SU-DHL-6 (cell line): Measurements from ENCODE around the gene FBXO28.
"Not testable (repeated sequence)": the region's sequence is repeated elsewhere in the genome, so short reads cannot be mapped to it uniquely, and the experiment has no call there.

ENCODE experiments used
- H2AFZ ChIP-seq: fragments of 200-600 bp; sonication (generic); 2 replicates; pipeline ENCODE4 v1.6.1; 2014; ENCODE audit warnings: low read depth, mild to moderate bottlenecking, moderate library complexity, mixed read lengths, antibody characterized with exemption, low read length; ENCODE audit not compliant: severe bottlenecking
- H3F3A ChIP-seq: fragments of 200-600 bp; shearing (Covaris generic); 2 replicates; pipeline ENCODE4 v1.6.0; 2016; ENCODE audit warnings: antibody characterized with exemption, mild to moderate bottlenecking; ENCODE audit not compliant: insufficient read depth
- H3K27ac ChIP-seq: fragments of 200-600 bp; sonication (generic); 2 replicates; pipeline ENCODE4 v1.5.1; 2016; ENCODE audit warnings: low read depth, mild to moderate bottlenecking, low read length, moderate library complexity, mixed read lengths
- H3K27me3 ChIP-seq: fragments of 200-600 bp; sonication (generic), shearing (Covaris generic); 2 replicates; pipeline ENCODE4 v1.6.0; 2014; ENCODE audit warnings: mild to moderate bottlenecking, low read length
- H3K36me3 ChIP-seq: fragments of 200-600 bp; sonication (generic); 2 replicates; pipeline ENCODE4 v1.6.1; 2014; ENCODE audit warnings: mild to moderate bottlenecking, low read length, mixed read lengths
- H3K4me2 ChIP-seq: fragments of 300-600, 200-600 bp; shearing (Covaris generic), sonication (generic); 2 replicates; pipeline ENCODE4 v1.6.0; 2014; ENCODE audit warnings: low read length, low read depth, mild to moderate bottlenecking; ENCODE audit not compliant: poor library complexity, severe bottlenecking
- H3K4me3 ChIP-seq: fragments of 200-600 bp; sonication (generic); 2 replicates; pipeline ENCODE4 v1.5.1; 2014; ENCODE audit warnings: antibody characterized with exemption, low read length, mild to moderate bottlenecking, mixed read lengths; ENCODE audit not compliant: insufficient read depth, poor library complexity, severe bottlenecking
- H3K79me2 ChIP-seq: fragments of 200-600 bp; sonication (generic); 2 replicates; pipeline ENCODE4 v1.6.1; 2014; ENCODE audit warnings: mild to moderate bottlenecking, low read length, moderate library complexity; ENCODE audit not compliant: insufficient read depth
- H3K9ac ChIP-seq: fragments of 200-600 bp; sonication (generic); 2 replicates; pipeline ENCODE4 v1.7.0; 2014; ENCODE audit warnings: mild to moderate bottlenecking, low read length
- H3K9me2 ChIP-seq: fragments of 200-600 bp; sonication (generic); replicated peaks from 2 replicates; pipeline ENCODE4 v1.6.1; 2014; ENCODE audit warnings: low read length; ENCODE audit not compliant: insufficient read depth
- H3K9me3 ChIP-seq: fragments of 200-600 bp; sonication (generic); 2 replicates; pipeline ENCODE4 v1.6.1; 2014; ENCODE audit warnings: low read length, mixed read lengths; ENCODE audit not compliant: insufficient read depth
- H4K20me1 ChIP-seq: fragments of 200-600 bp; sonication (generic); 2 replicates; pipeline ENCODE4 v1.6.1; 2014; ENCODE audit warnings: low read depth, mild to moderate bottlenecking, antibody characterized with exemption, low read length, moderate library complexity, mixed read lengths
- CTCF ChIP-seq: fragments of 200-600 bp; sonication (generic); IDR thresholded peaks from one replicate; pipeline ENCODE4 v1.5.1; 2017; ENCODE audit warnings: antibody characterized with exemption, mild to moderate bottlenecking, low read length, moderate library complexity; ENCODE audit not compliant: insufficient read depth, poor library complexity, severe bottlenecking
- EZH2phosphoT487 ChIP-seq: fragments of 200-600 bp; sonication (generic), shearing (Covaris generic); conservative IDR thresholded peaks from 2 replicates; pipeline ENCODE4 v1.6.1; 2018; ENCODE audit warnings: mild to moderate bottlenecking, antibody characterized with exemption, low read length, moderate library complexity, mixed read lengths

Gene FBXO28

GRCh38 chr1:224201853-224202252 lies 87.9 kb downstream of the FBXO28 start:
- H3K36me3 ChIP-seq = no peaks in the 10 kb centered on the region
- H2AFZ ChIP-seq = no peak overlapping the region
- H3K9me3 ChIP-seq = no peaks in the 10 kb centered on the region
- H4K20me1 ChIP-seq = no peaks in the 10 kb centered on the region
- H3K4me2 ChIP-seq = no peak overlapping the region
- no peaks in the 10 kb centered on the region for H3K79me2 ChIP-seq
- no peaks in the 10 kb centered on the region for H3K9me2 ChIP-seq
- no peaks in the 10 kb centered on the region for H3K27me3 ChIP-seq
- no peak overlapping the region for H3K4me3 ChIP-seq
- peaks cover 3% of the 10 kb centered on the region; the same call in 1 of the 2 replicates for H3F3A ChIP-seq
- no peak overlapping the region for H3K27ac ChIP-seq
- TF ChIP-seq EZH2phosphoT487 (no peak), CTCF (no peak)
- H3K9ac ChIP-seq = no peak overlapping the region

GRCh38 chr1:224203243-224204016 lies 89.5 kb downstream of the FBXO28 start:
- Histone ChIP-seq H3K27ac (no peak overlapping the region), H3K9ac (no peak overlapping the region), H3K4me3 (no peak overlapping the region), H3K79me2 (no peaks in the 10 kb centered on the region), H3F3A (no peaks in the 10 kb centered on the region), H3K4me2 (no peak overlapping the region), H3K9me2 (no peaks in the 10 kb centered on the region), H3K27me3 (no peaks in the 10 kb centered on the region), H4K20me1 (no peaks in the 10 kb centered on the region), H2AFZ (no peak overlapping the region), H3K36me3 (no peaks in the 10 kb centered on the region), H3K9me3 (no peaks in the 10 kb centered on the region)
- TF ChIP-seq CTCF (no peak), EZH2phosphoT487 (no peak)

- no peaks in the 10 kb centered on the region for H3F3A ChIP-seq
- H3K27ac ChIP-seq = no peak overlapping the region
- H2AFZ ChIP-seq = no peak overlapping the region
- H3K9ac ChIP-seq = no peak overlapping the region
- H3K36me3 ChIP-seq = no peaks in the 10 kb centered on the region
- H3K9me2 ChIP-seq = no peaks in the 10 kb centered on the region
- H3K27me3 ChIP-seq = no peaks in the 10 kb centered on the region
- no peaks in the 10 kb centered on the region for H3K79me2 ChIP-seq
- H4K20me1 ChIP-seq = no peaks in the 10 kb centered on the region
- no peak for TF ChIP-seq EZH2phosphoT487
- no peak overlapping the region for H3K4me3 ChIP-seq
- no peaks in the 10 kb centered on the region for H3K9me3 ChIP-seq
- H3K4me2 ChIP-seq = no peak overlapping the region
Observed at GRCh38 chr1:224205438-224205840, 91.5 kb downstream of the FBXO28 start.

- H3K9me3 ChIP-seq, H3K9ac ChIP-seq, H3K4me2 ChIP-seq, H3K36me3 ChIP-seq, H3K79me2 ChIP-seq, H3K9me2 ChIP-seq, H3K27ac ChIP-seq, H4K20me1 ChIP-seq, H3K27me3 ChIP-seq, H3K4me3 ChIP-seq, H3F3A ChIP-seq, H2AFZ ChIP-seq: not testable (repeated sequence)
Observed at GRCh38 chr1:224205931-224206538, 92.1 kb downstream of the FBXO28 start.
